DMS153 treated with DMSO at 0.1 percent for 48 hours (cell line): ENCODE data around the gene LRIG1.

Experiments
- DNase-seq: peaks from one replicate; lab custom pipeline; 2025; ENCODE audit not compliant: unreplicated experiment; lab: John Stamatoyannopoulos, UW

The LRIG1 gene, protein sequence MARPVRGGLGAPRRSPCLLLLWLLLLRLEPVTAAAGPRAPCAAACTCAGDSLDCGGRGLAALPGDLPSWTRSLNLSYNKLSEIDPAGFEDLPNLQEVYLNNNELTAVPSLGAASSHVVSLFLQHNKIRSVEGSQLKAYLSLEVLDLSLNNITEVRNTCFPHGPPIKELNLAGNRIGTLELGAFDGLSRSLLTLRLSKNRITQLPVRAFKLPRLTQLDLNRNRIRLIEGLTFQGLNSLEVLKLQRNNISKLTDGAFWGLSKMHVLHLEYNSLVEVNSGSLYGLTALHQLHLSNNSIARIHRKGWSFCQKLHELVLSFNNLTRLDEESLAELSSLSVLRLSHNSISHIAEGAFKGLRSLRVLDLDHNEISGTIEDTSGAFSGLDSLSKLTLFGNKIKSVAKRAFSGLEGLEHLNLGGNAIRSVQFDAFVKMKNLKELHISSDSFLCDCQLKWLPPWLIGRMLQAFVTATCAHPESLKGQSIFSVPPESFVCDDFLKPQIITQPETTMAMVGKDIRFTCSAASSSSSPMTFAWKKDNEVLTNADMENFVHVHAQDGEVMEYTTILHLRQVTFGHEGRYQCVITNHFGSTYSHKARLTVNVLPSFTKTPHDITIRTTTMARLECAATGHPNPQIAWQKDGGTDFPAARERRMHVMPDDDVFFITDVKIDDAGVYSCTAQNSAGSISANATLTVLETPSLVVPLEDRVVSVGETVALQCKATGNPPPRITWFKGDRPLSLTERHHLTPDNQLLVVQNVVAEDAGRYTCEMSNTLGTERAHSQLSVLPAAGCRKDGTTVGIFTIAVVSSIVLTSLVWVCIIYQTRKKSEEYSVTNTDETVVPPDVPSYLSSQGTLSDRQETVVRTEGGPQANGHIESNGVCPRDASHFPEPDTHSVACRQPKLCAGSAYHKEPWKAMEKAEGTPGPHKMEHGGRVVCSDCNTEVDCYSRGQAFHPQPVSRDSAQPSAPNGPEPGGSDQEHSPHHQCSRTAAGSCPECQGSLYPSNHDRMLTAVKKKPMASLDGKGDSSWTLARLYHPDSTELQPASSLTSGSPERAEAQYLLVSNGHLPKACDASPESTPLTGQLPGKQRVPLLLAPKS

DNA sequence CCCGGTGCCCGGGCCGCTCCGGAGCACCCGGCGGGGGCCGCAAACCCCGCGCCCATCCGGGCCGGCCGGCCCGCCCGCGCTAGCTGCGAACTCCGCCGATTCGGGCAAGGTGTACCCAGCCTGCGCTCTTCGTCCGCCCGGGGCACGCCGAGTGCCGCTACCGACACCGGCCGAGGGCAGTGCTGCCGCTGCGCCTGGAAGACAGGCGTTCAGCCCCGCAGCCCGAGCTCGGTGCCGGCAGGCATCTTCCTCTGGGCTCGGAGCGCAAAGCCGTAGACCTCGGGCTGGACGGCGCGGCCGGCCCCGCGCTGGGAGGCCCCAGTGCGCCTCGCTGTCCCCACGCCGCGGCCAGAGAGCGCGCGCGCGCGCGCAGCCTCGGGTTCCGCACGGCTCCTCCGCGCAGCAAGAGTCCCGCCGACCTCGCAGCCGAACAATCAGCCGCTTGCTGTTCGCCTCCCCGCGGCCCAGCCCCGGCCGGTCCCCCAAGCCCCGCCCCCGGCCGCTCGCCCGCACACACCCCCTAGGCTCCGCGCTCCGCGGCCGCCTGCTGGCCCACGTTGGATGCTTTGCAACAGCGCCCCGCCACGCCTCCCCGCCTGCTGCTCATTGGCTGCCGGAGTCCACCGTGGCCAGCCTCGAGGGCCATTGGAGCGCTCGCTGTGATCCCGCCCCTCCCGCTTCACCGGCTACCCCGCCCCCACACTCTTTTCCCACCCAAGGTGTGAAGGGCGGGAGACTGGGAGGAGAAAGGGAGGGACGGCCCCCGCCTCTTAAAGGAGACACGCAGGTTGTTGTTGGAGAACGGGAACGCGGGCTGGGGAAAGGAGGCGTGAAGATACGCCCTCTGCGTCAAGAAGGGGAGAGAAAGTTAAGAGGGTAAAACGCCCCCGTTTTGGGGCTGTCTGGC is at the start of gene LRIG1:
Gene LRIG1 (minus strand): TSS at position 447 of the 907 bp plus-strand sequence. CDS start 615 bp downstream, outside the sequence.
- peak; percentile 75 for DNase-seq

DNA sequence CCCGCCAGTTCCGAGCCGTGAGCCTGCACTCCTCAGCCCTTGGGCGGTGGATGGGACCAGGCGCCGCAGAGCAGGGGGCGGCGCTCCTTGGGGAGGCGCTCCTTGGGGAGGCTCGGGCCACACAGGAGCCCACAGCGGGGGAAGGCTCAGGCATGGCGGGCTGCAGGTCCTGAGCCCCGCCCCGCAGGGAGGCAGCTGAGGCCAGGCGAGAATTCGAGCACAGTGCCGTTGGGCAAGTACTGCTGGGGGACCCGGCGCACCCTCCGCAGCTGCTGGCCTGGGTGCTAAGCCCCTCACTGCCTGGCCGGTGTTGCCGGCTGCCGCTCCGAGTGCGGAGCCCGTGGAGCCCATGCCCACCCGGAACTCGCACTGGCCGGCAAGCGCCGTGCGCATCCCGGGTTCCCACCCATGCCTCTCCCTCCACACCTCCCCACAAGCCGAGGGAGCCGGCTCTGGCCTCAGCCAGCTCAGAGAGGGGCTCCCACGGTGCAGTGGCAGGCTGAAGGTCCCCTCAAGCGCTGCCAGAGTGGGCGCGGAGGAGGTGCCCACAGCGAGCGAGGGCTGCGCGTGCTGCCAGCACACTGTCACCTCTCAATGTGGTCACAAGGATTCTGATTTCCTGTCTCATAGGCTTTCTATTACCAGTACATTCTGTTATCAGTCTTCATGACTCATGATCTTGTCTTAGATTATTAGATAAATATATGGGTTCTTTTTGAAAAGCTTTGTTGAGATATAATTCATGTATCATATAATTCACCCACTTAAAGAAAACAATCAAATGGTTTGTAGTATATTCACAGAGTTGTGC is 44.0 kb upstream of the LRIG1 start:
- DNase-seq = no peak

DNA sequence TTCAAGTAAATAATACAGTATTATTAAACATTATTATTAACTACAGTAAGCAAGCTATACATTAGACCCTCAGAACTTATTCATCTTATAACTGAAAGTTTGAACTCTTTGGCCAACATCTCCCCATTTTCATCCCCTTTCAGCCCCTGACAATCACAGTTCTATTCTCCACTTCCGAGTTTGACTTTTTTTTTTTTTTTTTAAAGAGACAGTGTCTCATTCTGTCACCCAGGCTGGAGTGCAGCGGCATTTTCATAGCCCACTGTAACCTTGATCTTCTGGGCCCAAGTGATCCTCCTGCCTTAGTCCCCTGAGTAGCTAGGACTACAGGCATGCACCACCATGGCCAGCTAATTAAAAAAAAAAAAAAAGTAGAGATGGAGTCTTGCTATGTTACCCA is 41.3 kb upstream of the LRIG1 start:
- DNase-seq = no peak

DNA sequence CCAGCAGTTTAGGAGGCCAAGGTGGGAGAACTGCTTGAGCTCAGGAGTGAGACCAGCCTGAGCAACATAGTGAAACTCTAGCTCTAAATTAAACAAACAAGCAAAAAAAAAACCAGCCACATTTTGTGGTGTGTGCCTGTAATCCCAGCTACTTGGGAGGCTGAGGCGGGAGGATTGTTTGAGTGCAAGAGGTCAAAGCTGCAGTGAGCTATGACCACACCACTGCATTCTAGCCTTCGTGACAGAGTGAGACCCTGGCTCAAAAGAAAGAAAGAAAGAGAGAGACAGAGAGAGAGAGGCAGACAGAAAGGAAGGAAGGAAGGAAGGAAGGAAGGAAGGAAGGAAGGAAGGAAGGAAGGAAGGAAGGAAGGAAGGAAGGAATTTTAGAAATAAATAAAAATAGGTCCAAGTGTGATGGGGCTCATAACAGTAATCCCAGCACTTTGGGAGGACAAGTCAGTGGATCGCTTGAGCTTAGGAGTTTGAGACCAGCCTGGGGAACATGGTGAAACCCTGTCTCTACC is 38.7 kb upstream of the LRIG1 start:
- DNase-seq = no peak

DNA sequence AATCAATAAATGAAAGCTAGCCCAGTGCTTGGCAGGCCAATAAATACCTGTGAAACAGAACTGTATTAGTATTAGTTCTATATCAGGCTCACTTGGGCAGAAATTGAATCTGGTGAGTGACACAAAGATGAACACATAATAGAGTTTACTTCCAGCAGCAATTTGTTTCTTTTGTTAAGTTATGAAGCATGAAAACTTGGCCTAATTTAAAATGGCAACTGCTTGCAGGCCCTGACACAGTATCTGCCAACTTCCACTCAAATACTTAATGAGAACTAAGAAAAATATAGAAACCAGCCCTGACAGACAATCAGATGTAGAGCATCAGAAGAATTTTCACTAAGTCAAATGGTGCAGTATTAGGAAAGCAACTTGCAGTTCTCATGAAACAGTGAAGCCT is 37.6 kb upstream of the LRIG1 start:
- no peak for DNase-seq

DNA sequence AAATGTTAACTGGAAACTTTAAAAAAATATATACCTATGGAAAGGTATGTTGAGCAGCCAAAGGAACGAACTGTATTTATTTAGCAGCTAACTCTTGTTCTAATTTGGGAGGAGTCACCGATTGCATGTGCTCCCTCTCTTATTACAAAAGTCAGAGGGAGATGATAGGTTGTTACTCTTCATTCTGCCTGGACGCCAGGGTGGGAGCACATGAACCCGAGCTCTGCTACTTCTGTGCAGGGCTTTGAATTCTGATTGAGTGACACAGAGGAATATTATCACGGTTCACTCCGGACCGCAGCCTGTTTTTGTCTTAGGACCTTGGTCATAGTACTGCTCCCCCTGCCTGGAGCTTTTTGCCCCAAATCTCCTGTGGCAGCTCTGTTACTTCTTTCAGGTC is 36.9 kb upstream of the LRIG1 start:
- no peak for DNase-seq

DNA sequence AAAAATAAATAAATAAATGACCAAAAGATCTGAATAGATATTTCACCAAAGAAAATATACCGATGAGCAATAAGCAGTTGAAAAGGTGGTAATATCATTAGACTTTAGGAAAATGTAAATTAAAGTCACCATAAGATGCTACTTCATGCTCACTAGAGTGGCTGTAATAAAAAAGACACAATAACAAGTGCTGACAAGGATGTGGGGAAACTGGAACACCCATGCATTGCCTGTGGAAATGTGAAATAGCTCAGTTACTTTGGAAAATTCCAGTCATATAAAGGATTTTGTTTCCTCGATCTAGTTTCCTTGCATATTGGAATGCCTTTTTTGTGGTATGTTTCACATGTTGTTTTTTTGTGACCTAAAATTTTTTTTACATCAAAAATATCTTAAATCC is 36.0 kb upstream of the LRIG1 start:
- no peak for DNase-seq

DNA sequence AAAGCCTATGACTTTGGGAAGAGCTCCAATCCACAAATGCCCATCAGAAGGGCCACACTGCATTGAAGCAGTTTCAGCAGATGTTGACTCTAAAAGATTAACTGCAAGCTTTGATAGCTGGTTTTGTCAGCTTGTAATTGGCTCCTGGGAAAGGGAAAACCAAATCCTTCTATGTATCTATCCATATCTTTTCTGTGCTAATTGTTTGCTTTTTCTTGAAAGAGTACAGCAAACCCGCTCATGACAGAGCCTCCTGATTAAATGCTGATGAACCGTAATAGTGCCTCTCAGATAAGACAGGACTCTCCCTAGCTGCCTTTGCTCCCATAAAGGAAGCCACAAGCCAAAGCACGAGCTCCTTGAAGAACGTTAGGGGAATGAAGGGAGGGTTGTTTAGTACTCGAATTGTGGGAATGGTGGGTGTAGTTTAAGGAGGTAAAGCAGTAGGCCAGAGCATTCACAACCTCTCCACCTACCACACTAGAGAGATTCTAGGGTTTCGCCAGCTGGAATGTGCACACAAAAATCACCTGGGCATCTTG is 33.6 kb upstream of the LRIG1 start:
- no peak for DNase-seq

DNA sequence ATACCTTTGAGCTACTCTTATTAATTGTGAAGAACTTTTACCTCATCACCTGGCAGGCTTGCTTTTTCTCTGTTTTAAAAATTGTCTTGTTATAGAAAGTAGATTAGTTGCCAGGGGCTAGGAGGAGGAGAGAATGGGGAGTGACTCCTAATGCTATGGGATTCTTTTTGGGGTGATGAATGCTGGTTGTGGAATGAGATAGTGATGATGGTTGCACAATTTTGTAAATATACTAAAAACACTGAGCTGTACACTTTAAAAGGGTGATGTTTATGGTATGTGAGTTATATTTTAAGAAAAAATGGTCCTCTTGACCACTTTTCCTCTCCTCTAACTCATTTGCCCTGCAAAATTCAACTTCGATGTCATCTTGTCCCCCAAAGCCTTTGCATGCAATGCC is 31.8 kb upstream of the LRIG1 start:
- DNase-seq = no peak

DNA sequence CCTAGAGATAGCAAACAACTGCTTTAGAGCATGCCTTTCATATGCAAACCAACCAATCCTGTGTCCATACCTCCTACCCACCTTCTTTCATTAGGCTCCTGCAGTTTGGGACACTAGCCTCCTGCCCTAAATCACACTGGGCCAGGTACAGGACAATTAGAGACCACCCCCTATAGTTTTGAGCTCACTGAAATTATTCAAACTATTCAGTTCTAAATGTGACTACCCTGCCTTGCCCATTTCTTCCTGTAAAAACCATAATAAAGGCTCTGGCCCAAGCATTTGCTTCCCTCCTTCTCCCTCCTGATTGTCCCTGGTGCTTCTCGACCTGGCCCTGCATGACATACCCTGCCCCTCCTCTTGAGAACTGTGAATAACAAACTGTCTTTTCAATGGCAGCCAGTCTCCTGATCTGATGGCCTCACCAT is 31.4 kb upstream of the LRIG1 start:
- no peak for DNase-seq

DNA sequence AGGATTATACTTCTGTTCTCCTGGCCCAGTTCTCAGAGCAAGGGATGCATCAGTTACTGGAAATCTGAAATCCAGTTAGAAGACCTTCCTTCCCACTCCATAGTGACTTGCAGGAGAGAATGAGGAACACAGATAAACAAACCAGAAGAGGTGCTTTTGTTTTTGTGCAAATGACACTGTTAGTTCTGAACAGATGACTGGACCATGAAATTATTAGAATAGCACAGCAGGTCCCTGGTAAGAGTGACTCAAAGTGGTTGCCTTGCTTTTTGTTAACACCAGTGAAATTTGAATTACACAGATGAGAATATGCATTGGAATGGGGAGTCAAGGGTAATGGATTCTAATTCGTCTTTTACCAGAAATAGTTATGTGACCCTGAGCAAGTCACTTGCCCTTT is 30.4 kb upstream of the LRIG1 start:
- no peak for DNase-seq

DNA sequence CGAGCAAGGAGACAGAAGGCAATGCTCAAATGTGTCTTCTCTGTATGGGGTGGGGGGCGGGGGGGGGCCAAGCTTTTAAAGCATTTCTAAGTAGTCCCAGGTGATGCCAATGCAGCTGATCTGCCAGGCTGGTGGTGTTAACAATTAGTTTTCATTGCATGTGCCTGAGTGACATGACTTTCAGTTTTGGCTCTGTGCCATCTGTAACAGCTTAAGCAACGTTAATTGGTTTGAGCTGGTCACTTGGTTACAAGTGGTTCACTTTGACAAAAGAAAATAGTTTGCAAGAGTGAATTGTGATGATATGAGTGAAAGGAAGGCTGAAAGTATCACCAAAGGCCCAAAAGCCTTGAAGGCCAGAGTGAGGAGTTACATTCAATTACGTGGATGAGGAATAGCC is 26.4 kb upstream of the LRIG1 start:
- DNase-seq = no peak

DNA sequence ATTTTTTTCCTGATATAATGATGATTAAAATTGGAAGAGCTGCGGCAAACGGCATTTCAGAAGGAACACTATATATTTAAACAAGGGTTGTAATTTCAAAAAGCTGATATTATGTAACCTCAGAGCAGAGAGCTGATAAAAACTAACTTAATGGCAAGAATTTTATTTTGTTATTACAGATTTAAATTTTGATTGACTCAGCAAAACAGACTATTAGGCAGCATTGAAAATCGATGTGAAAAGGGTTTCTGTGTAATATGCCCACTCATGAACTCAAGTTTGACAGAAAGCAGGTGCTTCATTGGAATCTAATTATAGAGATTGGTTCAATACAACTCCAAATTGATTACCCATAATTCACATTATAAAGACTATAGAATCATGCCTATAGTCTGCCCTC is 24.9 kb upstream of the LRIG1 start:
- no peak for DNase-seq

DNA sequence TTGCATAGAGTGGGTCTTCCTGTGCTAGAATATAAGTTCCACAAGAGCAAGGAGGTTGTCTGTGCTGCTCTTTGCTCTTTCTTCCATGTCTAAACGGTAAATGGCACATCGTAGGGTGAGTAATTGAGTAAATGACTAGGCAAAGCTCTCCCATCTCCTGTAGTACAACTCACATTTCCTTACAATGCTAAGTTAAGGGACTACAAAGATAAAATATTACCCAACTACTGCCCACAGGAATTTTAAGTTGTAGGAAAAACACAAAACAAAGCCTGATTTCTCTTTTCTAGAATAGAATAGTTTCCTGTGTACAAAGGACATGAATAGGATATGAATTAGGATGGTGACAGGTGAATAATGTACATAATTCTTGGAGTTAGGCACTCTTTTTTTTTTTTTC is 19.9 kb upstream of the LRIG1 start:
- DNase-seq = no peak

DNA sequence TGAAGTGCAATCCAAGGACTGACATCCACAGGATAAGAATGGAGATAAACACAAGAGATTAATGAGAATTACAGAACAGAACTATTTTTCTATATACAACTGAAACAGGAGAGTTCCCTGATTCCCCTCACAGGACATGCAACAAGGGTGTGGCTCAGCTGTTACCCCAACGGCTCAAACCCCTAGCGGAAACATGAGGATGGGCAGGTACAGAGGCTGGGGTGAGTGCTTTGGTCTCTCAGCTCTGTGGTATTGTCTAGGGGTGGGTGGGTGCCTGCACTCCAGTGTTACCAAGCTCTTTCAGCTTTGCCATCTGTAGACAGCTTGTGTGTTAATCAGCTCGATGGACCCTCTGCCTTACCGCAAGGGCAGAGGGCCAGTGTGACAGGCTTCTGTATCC is 17.8 kb upstream of the LRIG1 start:
- DNase-seq = no peak

DNA sequence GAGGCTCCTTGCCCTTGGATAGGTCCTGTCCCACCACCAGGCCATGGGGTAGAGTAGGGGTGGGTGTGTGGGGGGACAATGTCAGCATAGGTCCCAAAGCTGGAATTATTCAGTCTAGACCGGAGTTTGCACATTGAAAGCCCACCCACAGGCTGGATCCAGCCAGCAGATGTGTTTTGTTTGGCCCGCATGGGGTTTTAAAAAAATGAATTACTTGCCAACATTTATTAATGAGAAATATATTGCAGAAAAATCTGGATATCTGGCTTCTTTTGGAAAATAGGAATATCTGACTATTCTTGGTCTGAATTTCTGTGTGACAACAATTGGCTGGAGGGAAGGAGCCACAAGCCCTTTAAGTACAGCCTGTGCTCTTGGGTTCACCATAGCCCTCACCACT is 17.3 kb upstream of the LRIG1 start:
- DNase-seq = no peak

DNA sequence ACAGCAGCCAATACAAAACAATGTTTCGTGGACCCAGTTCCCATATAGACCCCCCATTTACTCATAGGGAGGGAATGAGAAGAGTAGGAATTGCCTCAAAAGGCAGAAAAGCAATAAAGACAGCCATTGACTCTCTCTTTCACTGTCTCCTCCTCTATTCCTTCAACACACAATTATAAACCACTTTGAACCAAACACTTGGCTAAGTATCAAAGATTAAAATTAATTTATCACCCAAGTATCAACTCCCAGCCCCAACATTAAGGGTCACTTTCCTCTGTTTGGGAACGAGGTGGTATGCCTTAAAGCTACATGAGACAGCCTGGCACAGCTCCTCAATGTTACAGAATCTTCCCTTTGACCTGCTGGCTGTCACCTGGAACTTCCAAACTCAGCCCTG is 16.4 kb upstream of the LRIG1 start:
- DNase-seq = no peak

DNA sequence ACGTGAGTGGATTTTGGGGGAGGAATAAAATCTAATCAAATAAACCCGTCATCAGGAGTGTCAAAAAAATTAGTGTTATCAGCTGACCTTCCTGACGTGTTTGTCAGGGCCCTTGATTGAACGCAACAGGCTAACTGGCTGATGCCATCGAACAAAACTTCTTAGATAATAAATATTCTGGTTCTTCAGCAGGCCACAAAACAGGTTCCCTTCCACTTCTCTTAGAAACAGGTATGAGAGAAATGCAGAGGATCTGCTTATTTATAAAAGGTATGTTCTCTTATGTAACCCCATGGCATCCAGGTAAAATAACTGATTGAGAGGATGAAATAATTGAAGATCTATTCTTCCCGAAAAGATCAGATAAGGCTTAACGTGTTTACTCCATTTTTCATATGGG is 7.6 kb upstream of the LRIG1 start:
- DNase-seq = no peak
